ENCODE results near the gene IER2. TPM values are rescaled to one million over a fixed set of nuclear protein-coding genes. Genes with fewer than 3 reads are reported as not detected.
"Not testable (repeated sequence)": the region's sequence is repeated elsewhere in the genome, so short reads cannot be mapped to it uniquely, and the experiment has no call there.

The IER2 gene
- total RNA-seq, 6 donors from 2014 or later = 94.3 to 246 (median 129) TPM

GRCh38 chr19:13187419-13187818 is 37.2 kb downstream of the IER2 start:
- no peaks in the 10 kb centered on the region for H3K27me3 ChIP-seq
- no peak for DNase-seq
- TF ChIP-seq POLR2A (IDR thresholded peaks at IDR 0.05) (no peak), EP300 (IDR thresholded peaks at IDR 0.05) (no peak), CTCF (IDR thresholded peaks at IDR 0.05) (no peak), POLR2AphosphoS5 (IDR thresholded peaks at IDR 0.05) (no peak)
- no peak overlapping the region for H3K4me3 ChIP-seq
- H3K4me1 ChIP-seq = peaks cover 0 to under 1% (median 0%) of the 10 kb centered on the region in 4 donors
- H3K27ac ChIP-seq = no peak overlapping the region
- H3K36me3 ChIP-seq = no peaks in the 10 kb centered on the region
- no peaks in the 10 kb centered on the region for H3K9me3 ChIP-seq
- WGBS, 2 donors = 85 to 98% methylated on average over 4 of the region's 4 CpGs
- ATAC-seq (ENCODE audit: low FRiP score in 2 of 2) = no peak

DNA sequence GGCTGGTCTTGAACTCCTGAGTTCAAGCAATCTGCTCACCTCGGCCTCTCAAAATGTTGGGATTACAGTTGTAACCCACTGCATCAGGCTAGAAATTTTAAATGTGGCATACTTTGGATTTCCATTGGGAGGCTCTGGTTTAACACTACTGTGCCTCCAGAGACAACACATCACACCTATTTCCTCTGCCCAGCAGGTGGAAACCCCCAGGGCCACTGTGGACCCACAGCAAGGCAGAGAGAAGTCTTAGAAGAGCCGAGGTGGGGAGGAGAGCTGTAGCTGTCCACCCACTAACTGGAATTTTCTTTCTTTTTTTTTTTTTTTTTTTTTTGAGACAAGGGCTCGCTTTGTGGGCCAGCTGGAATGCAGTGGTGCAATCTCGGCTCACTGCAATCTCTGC is 39.4 kb downstream of the IER2 start:
- 85 to 88% methylated on average over 4 of the region's 4 CpGs for WGBS, 2 donors
- TF ChIP-seq CTCF (IDR thresholded peaks at IDR 0.05) = no peak
- no peak for TF ChIP-seq POLR2AphosphoS5 (IDR thresholded peaks at IDR 0.05)
- TF ChIP-seq EP300 (IDR thresholded peaks at IDR 0.05) = no peak
- TF ChIP-seq POLR2A (IDR thresholded peaks at IDR 0.05) = no peak
- peaks cover 0 to 10% (median 5%) of the 10 kb centered on the region in 4 donors for H3K4me1 ChIP-seq
- no peaks in the 10 kb centered on the region for H3K27me3 ChIP-seq
- no peaks in the 10 kb centered on the region for H3K9me3 ChIP-seq
- no peaks in the 10 kb centered on the region for H3K36me3 ChIP-seq
- H3K27ac ChIP-seq = no peak overlapping the region
- ATAC-seq (ENCODE audit: low FRiP score in 2 of 2) = no peak
- H3K4me3 ChIP-seq = no peak overlapping the region
- DNase-seq = no peak

- Histone ChIP-seq H3K27me3 (no peaks in the 10 kb centered on the region), H3K36me3 (no peaks in the 10 kb centered on the region), H3K9me3 (no peaks in the 10 kb centered on the region), H3K4me1 (peaks cover 0 to 16% (median 5%) of the 10 kb centered on the region in 4 donors), H3K27ac (no peak overlapping the region), H3K4me3 (no peak overlapping the region)
- no peak for ATAC-seq (ENCODE audit: low FRiP score in 2 of 2)
- no peak for DNase-seq
- 79 to 86% methylated on average over 15 to 19 of the region's 19 CpGs for WGBS, 2 donors
- no peak for TF ChIP-seq POLR2A (IDR thresholded peaks at IDR 0.05)
- TF ChIP-seq CTCF (IDR thresholded peaks at IDR 0.05) = no peak
- TF ChIP-seq POLR2AphosphoS5 (IDR thresholded peaks at IDR 0.05) = no peak
- no peak for TF ChIP-seq EP300 (IDR thresholded peaks at IDR 0.05)
These were observed 40.8 kb downstream of the IER2 start for GRCh38 chr19:13190781-13191540.

DNA sequence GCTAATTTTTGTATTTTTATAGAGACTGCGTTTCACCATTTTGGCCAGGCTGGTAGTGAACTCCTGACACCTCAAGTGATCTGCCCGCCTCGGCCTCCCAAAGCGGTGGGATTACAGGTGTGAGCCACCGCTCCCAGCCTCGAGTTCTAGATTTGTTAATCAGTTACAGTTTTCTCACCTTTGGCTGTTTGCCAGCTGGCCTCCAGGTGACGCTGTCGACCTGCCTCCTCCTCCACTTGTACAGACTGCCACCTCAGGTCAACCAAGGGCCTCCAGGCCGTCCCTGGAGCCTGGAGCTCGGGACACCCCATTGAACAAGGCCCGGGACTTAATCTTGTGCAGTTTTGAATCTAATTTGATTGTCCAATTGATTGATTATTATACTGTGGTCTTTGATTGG is 45.5 kb downstream of the IER2 start:
- WGBS, 2 donors = 66 to 82% methylated on average over 11 of the region's 11 CpGs
- DNase-seq (peak in 1 of 2 donors; percentile 68), ATAC-seq (ENCODE audit: low FRiP score in 2 of 2) (peak; percentile 36 to 63)
- Histone ChIP-seq H3K27me3 (no peaks in the 10 kb centered on the region), H3K9me3 (no peaks in the 10 kb centered on the region), H3K4me3 (no peak overlapping the region), H3K4me1 (peaks cover 0 to 16% (median 5%) of the 10 kb centered on the region in 4 donors), H3K36me3 (no peaks in the 10 kb centered on the region), H3K27ac (no peak overlapping the region)
- peak in 1 of 6 experiments; percentile 7 for TF ChIP-seq CTCF (IDR thresholded peaks at IDR 0.05)
- TF ChIP-seq POLR2A (IDR thresholded peaks at IDR 0.05) = no peak

DNA sequence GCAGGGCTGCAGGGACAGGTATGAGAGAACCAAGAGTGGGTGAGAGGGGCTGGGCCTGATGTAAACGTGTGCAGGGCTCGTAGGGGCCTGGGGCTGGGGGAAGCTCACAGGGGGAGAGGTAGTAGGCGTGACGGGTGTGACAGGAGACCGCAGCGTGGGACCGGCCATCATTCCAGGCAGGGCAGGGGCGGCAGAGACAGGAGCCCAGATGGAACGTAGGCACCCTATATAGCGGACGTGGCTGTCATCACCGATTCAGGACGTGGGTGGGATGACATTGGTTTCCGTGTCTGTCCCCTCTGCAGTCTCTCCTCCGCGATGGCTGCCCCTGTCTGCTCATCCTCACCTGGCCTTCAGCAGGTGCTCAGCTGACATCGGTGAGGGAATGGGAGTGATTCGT is 48.4 kb downstream of the IER2 start:
- DNase-seq = peak in 1 of 2 donors; percentile 34
- no peak for TF ChIP-seq POLR2AphosphoS5 (IDR thresholded peaks at IDR 0.05)
- no peak for TF ChIP-seq POLR2A (IDR thresholded peaks at IDR 0.05)
- no peak for TF ChIP-seq CTCF (IDR thresholded peaks at IDR 0.05)
- no peak for TF ChIP-seq EP300 (IDR thresholded peaks at IDR 0.05)
- Histone ChIP-seq H3K36me3 (no peaks in the 10 kb centered on the region), H3K4me3 (no peak overlapping the region), H3K9me3 (no peaks in the 10 kb centered on the region), H3K27me3 (no peaks in the 10 kb centered on the region), H3K4me1 (peaks cover 0 to 15% (median 5%) of the 10 kb centered on the region in 4 donors), H3K27ac (no peak overlapping the region)
- 86 to 90% methylated on average over 14 to 18 of the region's 18 CpGs for WGBS, 2 donors
- no peak for ATAC-seq (ENCODE audit: low FRiP score in 2 of 2)

GRCh38 chr19:13202112-13202511 is 51.9 kb downstream of the IER2 start:
- not testable (repeated sequence) for H3K4me3 ChIP-seq

More at GRCh38 chr19:13202112-13202511, 51.9 kb downstream of the IER2 start:
- H3K27me3 ChIP-seq; H3K4me1 ChIP-seq; H3K36me3 ChIP-seq; H3K9me3 ChIP-seq; DNase-seq; H3K27ac ChIP-seq; ATAC-seq (ENCODE audit: low FRiP score in 2 of 2): not testable (repeated sequence)
- WGBS, 2 donors = 96 to 97% methylated on average over 7 of the region's 7 CpGs
